ENCODE measurements around the gene TMPRSS9. TPM values are rescaled to one million over a fixed set of nuclear protein-coding genes. Genes with fewer than 3 reads are reported as not detected.

Gene TMPRSS9
- total and polyA plus RNA-seq, 2 of the 13 experiments (the other 11 are each of a cell fraction or from before 2014, with no cell fraction given), result 2.5 to 5.2 TPM

- TF ChIP-seq ZBTB43 (CRISPR knock-in tag; conservative IDR thresholded peaks at IDR 0.05) (no peak), ATM (IDR thresholded peaks at IDR 0.05; ENCODE audit: borderline replicate concordance) (no peak), ZBTB34 (CRISPR knock-in tag; IDR thresholded peaks at IDR 0.05) (peak; percentile 93), HINFP (CRISPR knock-in tag; IDR thresholded peaks at IDR 0.05; ENCODE audit: low read depth) (no peak), ETV6 (CRISPR knock-in tag; conservative IDR thresholded peaks at IDR 0.05) (no peak), ZNF569 (CRISPR knock-in tag; IDR thresholded peaks at IDR 0.05; ENCODE audit: borderline replicate concordance) (no peak), ZNF383 (CRISPR knock-in tag; IDR thresholded peaks at IDR 0.05; ENCODE audit: borderline replicate concordance) (no peak), NFAT5 (CRISPR knock-in tag; IDR thresholded peaks at IDR 0.05) (no peak), SALL1 (CRISPR knock-in tag; IDR thresholded peaks at IDR 0.05) (peak; percentile 99), ZNF326 (CRISPR knock-in tag; IDR thresholded peaks at IDR 0.05; ENCODE audit: borderline replicate concordance) (no peak), MEIS2 (CRISPR knock-in tag; IDR thresholded peaks at IDR 0.05) (no peak), ZNF660 (CRISPR knock-in tag; IDR thresholded peaks at IDR 0.05; ENCODE audit: borderline replicate concordance, low read depth) (no peak), ZNF674 (CRISPR knock-in tag; IDR thresholded peaks at IDR 0.05; ENCODE audit: low read depth) (no peak), ZNF598 (CRISPR knock-in tag; IDR thresholded peaks at IDR 0.05; ENCODE audit: borderline replicate concordance) (no peak), ZNF281 (CRISPR knock-in tag; IDR thresholded peaks at IDR 0.05; ENCODE audit: borderline replicate concordance) (no peak), ELF3 (CRISPR knock-in tag; IDR thresholded peaks at IDR 0.05) (peak; percentile 25; the same call in 1 of the 2 replicates)
Observed at GRCh38 chr19:2394442-2395292, 34.6 kb downstream of the TMPRSS9 start (continued).
